Renal cortical epithelial cell (primary cell): ENCODE data around the gene DGKQ. TPM values are rescaled to one million over a fixed set of nuclear protein-coding genes. Genes with fewer than 3 reads are reported as not detected.

Experiments used
- DNase-seq: peaks from one replicate; pipeline ENCODE4 v3.0.0-alpha.2; 2011; ENCODE audit warnings: low read depth
- total RNA-seq: library from RNA; depleted of rRNA; stranded (reverse); fragments of >200 nt; gene quantifications from 2 replicates; pipeline ENCODE4 v1.2.3, GENCODE V29; 2014

The DGKQ gene
- total RNA-seq, 1 donor from 2014 or later, result 21.8 TPM

DNA sequence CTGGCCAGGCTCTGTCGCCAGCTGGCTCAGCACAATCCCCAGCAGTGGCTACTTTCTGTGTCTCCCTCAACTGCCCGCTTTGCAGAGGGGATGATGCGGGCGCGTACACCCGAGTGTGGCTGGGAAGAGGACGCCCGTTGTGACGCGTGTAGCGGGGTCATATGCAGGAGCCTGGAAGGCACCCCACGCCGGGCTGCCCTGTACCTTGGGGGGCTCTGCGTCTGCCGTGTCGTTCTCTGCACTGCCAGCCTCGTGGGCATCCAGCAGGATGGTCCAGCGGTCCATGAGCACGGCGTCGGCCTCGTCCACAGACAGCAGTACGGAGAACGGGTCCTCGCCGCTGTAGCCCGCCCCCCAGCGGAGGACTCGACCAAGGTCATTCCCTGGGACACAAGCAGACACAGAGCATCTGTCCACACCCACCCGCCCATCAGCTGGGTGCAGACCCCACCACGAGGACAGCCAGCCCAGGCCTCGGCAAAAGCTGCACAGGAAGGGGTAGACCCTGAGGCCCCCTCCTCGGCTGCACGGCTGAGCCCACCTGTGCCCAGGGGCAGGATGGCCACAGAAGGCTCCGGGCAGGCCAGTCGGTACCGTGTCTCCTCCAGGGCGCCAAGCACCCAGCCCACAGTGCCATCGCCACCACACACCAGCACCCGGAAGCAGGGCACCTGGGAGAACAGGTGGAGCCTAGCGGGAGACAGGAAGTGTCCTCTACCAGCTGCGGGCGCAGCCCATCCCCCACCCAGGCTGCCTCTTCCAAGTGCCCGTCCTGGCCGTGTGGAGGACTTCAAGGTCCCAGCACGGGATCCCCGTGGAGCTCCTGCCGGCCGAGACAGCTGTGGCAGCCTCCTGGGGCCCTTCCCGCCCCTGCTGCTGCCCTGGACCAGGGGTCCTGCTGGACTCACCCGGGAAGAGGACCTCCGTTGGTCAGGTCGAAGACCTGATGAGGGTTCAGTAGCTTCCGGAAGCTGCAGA is 10.8 kb downstream of the DGKQ start:
- no peak for DNase-seq

DNA sequence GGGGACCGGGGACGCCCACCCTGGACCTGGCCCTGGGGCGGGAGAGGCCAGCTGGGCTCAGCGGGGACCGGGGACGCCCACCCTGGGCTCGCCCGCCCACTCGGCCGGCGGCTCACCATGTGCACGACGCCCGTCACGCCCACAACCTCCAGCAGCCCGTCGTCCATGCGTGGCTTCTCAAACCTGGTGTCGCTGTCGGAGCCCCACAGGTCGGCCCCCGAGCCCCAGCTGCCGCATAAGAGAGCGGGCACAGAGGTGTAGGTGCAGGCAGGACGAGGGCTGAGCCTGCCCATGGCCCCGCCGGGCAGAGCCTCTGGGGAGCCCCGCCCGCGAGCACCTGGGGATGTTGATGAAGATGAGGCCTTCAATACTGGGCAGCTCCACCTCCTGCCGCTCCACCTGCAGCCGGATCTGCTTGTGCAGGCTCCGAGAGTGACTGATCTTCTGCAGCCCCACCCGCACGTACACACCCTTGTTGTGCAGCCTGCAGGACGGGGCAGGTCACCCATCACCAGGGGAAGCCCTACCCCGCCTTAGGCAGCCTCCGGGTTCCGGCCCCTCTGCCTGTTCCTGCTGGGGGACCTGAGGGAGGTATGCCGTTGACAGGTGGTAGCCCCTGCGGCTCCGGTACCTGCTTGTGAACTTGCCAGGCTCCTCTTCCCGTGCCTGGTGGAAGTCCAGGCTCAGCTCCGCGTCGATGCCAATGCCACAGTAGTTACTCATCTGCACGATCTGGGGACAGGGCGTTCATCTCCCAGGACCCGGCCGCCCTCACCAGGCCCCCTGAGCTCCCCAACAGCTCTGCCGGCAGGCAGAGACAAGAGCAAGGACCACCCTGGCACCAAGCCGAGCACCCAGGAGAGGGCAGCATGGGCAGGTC is 11.8 kb downstream of the DGKQ start:
- no peak for DNase-seq

DNA sequence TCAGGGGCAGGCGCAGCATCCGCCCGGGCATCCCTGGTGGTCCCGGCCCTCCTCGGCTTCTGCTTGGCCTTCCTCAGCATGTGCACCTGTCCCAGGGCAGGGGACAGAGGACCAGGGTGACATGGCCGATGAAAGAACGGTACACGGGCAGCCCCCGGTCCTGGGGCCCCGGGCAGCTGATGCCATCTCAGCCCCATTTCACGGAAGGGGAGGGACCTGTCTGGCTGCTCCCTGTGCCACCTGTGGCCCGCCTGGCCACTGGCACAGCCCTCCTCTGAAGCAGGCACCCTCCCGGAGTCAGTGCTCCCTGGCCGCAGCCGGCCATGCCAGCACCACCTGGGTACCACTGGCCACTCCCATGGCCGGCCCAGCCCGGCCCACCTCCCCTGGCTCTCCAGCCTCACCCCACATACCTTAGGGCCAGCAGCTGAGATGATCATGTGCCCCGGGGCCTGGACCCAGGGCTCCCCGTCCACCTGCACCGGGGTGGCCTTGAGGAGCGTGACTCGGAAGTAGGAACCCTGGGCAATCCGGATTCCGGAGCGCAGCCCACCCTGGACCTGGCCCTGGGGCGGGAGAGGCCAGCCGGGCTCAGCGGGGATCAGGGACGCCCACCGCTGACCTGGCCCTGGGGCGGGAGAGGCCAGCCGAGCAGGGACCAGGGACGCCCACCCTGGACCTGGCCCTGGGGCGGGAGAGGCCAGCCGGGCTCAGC is 12.6 kb downstream of the DGKQ start:
- no peak for DNase-seq

DNA sequence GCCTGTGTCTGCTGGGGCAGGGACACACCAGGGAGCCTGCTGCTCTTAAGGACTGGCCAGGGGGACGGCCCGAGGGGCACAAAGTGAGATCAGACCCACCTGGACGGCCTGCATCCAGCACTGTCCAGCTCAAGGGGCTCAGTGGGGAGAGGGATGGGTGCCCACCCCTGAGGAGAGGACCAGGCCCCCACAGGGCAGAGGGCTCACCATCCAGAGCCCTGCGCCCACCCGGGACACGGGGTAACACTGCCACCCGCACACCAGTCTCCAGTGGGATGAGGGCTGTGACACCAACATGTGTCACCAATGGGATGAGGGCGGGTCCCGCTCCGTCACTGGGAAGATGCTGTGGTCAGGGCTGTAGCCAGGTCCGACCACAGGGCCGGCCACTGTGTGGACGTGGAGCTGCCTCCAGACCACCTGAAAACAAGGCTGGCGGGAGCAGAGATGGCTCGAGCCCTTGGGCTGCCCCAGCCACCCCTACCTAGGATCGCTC is 13.2 kb downstream of the DGKQ start:
- DNase-seq, result no peak

DNA sequence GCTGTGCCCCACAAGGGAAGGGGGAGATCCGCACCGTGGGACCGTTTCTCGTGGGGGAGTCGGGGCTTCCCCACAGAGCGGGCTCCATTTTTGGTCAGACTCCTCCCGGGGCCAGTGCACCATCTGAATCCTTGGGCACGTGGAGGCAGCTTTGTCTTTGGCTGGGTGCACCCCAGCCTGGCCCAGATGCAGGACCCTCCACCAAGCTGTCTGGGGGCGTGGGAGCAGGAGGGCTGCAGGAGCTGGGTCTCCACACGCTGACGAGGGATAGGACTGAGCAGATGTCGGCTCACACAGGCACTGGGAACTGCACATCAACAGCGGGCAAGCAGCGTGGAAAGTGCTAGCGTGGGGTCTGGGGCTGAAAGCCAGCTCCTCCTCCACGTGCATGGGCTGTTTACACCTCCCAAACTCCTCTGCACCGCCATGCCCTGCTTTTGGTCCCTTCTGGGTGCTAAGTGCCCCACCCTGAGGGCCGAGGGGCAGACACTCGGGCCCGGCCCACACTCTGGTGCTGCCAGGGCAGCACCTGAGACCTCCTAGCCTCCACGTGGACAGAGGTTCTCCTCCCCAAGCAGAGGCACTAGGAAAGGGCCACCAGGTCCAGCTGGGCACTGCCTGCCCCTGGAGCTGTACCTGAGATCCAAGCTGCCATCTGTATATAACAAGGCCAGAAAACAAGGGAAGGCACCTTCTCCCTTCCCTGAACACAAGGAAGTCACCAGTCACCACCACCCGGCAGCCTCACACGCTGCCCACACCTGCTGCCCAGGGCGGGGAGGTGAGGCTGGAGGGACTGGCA is 13.8 kb downstream of the DGKQ start:
- no peak for DNase-seq

DNA sequence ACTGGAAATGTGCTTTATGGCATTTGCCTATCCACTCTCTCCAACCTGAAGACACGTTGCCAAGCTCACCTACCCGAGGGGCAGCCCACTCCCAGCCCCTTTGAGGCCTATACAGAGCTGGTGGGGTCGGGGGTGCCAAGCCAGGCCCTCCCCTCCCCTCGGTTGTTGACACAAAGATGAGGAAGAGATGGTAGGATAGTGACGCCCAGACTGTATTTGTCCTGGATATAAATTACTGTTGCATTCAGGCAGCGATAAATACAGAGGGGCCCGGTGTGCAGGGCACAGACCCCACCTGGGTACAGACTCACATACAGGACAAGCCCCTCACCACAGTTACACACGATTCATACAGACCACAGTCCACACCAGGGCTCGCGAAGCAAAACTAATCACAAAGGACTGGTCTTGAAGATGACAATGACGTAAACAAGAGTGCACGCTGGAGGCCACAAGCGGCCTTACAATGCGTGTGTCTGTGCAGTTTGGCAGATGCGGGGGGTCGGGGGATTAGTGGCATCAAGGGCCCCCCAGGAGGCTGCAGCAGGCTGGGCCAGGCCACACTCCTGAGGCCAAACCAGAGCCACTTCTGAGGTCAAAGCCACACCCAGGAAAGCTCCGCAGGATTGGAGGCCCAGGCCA is 14.6 kb downstream of the DGKQ start:
- DNase-seq, result no peak

DNA sequence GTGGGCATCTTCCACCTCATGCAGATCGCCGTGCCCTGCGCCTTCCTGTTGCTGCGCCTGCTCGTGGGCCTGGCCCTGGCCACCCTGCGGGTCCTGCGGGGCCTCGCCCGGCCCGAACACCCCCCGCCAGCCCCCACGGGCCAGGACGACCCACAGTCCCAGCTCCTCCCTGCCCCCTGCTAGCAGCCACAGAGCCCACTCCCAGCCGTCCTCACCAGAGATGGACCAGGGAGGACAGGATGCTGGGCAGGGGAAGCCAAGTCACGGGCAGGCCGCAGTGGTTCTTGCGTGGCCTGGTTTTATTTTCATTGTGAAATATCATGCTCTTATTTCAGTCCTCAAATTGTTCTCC is 15.1 kb downstream of the DGKQ start:
- no peak for DNase-seq

DNA sequence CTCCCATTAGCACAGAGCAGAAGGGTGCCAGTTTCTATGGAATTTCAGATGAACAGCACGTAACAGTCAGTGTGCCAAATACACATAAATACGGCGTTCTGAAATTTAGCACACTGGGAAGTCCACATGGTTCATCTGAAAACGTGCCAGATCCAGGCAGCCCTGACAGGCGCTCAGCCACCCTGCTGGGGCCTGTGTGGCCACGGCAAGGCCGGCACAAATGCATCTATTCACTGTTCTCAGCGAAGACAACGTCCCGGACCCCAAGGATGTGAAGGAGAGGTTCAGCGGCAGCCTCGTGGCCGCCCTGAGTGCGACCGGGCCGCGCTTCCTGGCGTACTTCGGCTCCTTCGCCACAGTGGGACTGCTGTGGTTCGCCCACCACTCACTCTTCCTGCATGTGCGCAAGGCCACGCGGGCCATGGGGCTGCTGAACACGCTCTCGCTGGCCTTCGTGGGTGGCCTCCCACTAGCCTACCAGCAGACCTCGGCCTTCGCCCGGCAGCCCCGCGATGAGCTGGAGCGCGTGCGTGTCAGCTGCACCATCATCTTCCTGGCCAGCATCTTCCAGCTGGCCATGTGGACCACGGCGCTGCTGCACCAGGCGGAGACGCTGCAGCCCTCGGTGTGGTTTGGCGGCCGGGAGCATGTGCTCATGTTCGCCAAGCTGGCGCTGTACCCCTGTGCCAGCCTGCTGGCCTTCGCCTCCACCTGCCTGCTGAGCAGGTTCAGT is 15.6 kb downstream of the DGKQ start:
- no peak for DNase-seq

DNA sequence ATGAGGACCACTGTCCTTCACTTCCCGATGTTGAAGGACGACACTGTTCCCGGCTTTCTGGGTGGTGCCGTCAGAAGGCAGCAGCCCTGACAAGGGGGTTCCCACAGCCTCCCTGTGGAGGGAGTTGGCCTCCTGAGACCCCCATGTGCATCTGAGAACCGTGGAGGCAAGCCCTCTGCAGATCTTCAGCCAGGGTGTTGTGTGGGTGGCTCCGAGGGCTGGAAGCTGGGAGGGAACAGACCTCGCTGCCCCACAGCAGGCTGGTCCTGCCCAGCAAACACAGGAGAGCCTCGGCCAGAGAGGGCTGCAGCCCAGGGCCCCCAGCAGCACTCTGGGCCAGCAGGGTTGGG is 16.2 kb downstream of the DGKQ start:
- no peak for DNase-seq

DNA sequence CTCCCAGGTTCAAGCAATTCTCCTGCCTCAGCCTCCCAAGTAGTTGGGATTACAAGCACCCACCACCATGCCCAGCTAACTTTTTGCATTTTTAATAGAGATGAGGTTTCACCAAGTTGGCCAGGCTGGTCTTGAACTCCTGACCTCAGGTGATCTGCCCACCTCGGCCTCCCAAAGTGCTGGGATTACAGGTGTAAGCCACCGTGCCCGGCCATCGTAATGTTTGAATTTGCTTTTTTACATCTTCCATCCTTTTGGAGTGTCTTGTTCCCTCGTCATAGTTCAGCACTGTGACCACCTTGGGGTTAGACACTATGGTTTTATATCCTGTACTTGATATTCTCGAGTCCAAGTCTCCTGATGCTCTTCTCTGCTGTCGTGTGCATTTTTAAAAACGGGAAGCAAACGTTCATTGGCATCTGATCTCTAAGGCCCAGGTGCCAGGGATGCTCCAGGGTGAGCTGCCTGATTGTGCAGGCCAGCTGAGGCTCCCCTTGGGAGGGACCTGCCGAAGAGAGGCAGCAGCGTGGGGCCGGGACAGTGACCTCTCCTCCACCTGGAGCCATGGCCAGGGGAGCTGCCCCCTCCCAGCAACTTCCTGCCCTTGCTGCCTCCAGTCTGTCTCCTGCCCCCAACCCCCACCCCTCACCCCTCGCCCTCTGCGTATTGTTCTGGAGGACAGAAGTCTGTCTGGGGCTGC is 16.7 kb downstream of the DGKQ start:
- no peak for DNase-seq

DNA sequence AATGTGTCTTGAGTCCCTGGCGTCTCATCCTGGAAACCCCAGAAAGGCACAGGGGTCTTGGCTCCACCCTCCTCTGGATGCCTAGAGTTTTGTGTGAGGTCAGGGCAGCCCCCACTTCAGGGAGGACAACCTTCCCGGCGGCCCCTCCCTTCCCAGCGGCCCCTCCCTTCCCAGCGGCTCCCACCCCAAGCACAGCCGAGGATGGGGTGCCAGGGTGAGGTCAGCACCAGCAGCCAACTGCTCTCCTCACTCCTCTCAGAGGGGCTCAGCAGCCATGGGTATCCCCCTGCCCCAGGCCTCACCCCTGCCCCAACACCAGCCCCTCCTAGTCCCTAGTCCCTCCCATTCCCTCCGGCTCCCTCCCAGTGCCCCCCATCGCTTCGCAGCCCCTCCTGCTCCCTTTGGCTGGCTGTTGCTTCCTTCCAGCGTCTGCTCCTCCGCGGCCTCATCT is 17.4 kb downstream of the DGKQ start:
- DNase-seq, result no peak

DNA sequence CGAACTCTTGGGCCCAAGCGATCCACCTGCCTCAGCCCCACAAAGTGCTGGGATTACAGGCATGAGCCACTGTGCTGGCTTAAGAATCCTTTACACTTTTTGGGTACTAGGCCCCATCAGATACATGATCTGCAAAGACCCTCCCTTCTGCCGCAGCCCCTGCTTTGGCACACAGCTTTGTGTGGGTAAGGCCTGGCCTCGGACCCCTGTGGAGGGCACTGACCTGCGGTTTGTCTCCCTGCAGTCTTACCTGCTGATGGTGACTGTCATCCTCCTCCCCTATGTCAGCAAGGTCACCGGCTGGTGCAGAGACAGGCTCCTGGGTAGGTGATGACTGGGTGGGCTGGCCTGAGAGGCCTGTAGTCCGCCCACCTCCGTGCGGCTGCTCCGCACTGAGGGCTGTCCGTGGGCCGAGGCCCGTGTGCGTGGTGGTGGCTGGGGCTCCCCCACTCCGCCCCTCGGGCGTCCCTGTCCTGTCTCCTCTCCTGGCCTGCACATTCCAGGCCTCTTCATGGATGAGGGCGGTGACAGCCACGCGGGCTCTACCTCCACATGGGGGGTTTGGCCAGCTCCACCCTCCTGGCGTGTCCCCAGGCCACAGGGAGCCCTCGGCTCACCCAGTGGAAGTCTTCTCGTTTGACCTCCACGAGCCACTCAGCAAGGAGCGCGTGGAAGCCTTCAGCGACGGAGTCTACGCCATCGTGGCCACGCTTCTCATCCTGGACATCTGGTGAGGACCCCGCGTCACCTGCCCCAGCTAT is 18.0 kb downstream of the DGKQ start:
- no peak for DNase-seq

DNA sequence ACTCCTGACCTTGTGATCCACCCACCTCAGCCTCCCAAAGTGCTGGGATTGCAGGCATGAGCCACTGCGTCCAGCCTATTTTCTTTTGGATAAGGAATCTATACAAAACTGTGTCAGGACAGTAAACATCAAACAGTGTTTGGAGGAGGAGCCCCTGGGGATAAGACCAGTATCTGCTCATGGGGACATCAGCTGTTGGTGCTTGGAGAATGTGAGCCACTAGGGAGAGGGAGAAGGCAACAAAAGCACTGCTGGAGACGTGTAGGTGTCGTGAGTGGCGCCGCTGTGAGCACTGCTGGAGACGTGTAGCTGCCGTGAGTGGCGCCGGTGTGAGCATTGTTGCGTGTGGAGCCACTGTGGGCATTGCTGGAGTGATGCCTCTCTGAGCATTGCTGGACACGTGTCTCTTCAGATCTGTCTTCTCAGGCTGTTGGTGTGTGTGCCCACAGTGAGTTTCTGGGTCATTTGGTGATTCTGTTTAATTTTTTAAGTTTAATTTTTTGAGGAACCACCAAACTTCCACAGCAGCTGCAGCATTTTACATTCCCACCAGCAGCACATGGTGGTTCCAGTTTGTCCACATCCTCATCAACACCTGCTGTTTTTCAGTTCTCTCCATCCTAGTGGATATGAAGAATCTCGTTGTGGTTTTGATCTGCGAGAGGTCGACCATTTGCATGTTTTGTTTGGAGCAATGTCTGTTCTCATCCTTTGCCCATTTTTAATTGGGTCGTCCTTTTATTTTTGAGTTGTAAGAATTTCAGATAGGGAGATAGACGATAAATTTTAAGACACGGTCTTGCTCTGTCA is 19.0 kb downstream of the DGKQ start:
- no peak for DNase-seq

DNA sequence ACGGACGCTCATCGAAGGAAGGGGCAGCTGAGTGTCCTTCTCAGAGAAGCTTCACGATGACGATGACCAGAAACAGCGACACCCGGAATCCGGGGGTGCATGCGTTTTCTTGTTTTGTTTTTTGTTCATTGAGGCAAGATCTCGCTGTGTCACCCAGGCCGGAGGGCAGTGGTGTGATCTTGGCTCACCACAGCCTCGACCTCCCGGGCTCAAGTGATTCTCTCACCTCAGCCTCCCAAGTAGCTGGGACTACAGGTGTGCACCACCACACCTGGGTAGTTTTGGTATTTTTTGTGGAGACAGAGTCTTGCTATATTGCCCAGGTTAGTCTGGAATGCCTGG is 19.8 kb downstream of the DGKQ start:
- DNase-seq, result no peak

DNA sequence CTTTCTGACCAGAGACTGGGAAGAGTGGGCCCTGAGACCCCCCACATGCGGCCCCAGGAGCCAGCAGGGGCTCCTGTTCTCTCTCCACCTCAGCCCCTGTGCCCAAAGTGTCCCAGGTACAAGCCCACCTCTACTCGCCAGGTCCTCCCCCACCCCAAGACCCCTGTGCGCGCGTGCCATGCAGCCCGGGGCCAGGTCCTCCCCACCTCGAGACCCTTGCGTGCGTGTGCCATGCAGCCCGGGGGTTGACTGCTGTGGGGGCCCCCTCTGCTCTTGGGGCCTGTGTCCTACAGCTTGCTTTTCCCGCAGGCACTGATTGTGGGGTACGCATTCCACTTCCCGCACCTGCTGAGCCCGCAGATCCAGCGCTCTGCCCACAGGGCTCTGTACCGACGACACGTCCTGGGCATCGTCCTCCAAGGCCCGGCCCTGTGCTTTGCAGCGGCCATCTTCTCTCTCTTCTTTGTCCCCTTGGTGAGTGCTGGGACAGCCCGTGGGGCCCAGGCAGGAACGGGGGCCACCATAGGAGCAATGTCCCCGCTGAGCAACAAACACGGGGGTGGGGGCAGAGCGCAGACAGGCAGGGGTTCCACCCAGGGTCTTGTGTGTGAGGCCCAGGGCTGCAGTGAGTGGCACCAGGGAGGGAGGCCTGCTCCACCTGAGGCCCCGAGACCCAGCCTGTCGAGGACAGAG is 20.3 kb downstream of the DGKQ start:
- no peak for DNase-seq

DNA sequence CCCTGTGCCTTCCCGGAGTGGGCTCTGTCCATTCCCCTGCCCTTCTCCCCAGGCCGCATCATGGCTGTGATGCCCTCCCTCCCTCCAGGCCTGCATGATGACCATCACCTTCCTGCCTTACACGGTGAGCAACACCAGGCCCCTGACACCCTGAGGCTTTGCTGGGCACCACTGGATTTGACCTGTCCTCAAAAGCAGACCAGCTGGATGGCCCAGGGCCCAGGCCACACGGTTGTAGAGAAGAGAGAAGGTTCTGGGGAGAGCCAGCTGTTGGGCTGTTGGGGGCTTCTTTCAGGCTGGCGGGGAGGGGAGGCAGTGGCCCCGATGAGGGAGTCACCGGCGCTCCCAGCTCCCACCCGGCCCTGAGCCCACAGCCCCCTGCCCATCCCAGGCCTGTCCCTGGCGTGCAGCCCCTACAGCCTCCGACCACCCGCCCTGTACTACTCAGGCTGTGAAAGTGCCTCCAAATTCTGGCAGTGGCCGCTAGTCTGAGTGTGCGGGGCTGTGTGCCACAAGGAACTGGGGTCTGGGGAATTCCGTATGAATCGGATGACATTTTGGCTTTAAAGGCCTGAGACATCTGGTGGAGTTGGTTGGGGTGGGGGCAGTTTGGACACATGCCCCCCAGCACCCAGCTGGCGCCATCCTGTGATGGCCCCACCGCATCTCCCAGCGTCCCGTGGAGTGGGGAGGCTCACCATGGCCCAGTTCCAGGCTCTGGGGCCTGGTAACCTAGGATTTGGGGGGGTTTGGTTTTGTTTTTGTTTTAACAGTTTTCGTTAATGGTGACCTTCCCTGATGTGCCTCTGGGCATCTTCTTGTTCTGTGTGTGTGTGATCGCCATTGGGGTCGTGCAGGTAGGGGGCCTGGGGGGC is 21.5 kb downstream of the DGKQ start:
- no peak for DNase-seq
